Loucy (cell line): ENCODE data around the gene ADTRP.

Experiments used
- H2AFZ ChIP-seq: fragments of 200-600 bp; sonication (generic); 2 replicates; pipeline ENCODE4 v1.6.0; 2016; ENCODE audit warnings: antibody characterized with exemption, mild to moderate bottlenecking, low read length, moderate library complexity
- H3F3A ChIP-seq: fragments of 200-600 bp; 2 replicates; pipeline ENCODE4 v1.6.0; 2016; ENCODE audit warnings: antibody characterized with exemption, low read depth, mild to moderate bottlenecking
- H3K27me3 ChIP-seq: fragments of 200-600 bp; sonication (generic); 2 replicates; pipeline ENCODE4 v1.6.1; 2014; ENCODE audit warnings: low read length, mild to moderate bottlenecking; ENCODE audit not compliant: insufficient read depth, poor library complexity, severe bottlenecking
- H3K36me3 ChIP-seq: fragments of 200-600 bp; sonication (generic); 2 replicates; pipeline ENCODE4 v1.6.1; 2016; ENCODE audit warnings: low read length; ENCODE audit not compliant: insufficient read depth
- H3K4me1 ChIP-seq: fragments of 200-600 bp; sonication (generic); 2 replicates; pipeline ENCODE4 v1.5.1; 2014; ENCODE audit warnings: low read length, mild to moderate bottlenecking; ENCODE audit not compliant: insufficient read depth, poor library complexity, severe bottlenecking
- H3K4me2 ChIP-seq: fragments of 200-600 bp; sonication (generic); 2 replicates; pipeline ENCODE4 v1.6.0; 2014; ENCODE audit warnings: antibody characterized with exemption, low read length, low read depth, mild to moderate bottlenecking; ENCODE audit not compliant: poor library complexity, severe bottlenecking
- H3K4me3 ChIP-seq: fragments of 200-600 bp; sonication (generic); 2 replicates; pipeline ENCODE4 v1.5.1; 2014; ENCODE audit warnings: low read length, mild to moderate bottlenecking, mixed read lengths; ENCODE audit not compliant: poor library complexity, severe bottlenecking
- H3K79me2 ChIP-seq: fragments of 200-600 bp; sonication (generic); 2 replicates; pipeline ENCODE4 v1.6.1; 2014; ENCODE audit warnings: low read length; ENCODE audit not compliant: insufficient read depth
- H3K9ac ChIP-seq: fragments of 200-600 bp; sonication (generic); 2 replicates; pipeline ENCODE4 v1.6.0; 2014; ENCODE audit warnings: mild to moderate bottlenecking, low read depth, low read length, moderate library complexity; ENCODE audit not compliant: poor library complexity, severe bottlenecking
- H3K9me2 ChIP-seq: fragments of 200-600 bp; sonication (generic); replicated peaks from 2 replicates; pipeline ENCODE4 v1.6.1; 2016; ENCODE audit warnings: low read depth, low read length, mixed read lengths
- H3K9me3 ChIP-seq: fragments of 200-600 bp; sonication (generic); 2 replicates; pipeline ENCODE4 v1.6.1; 2014; ENCODE audit warnings: mild to moderate bottlenecking, antibody characterized with exemption, low read length, low read depth; ENCODE audit not compliant: insufficient read depth
- H4K20me1 ChIP-seq: fragments of 200-600 bp; sonication (generic); 2 replicates; pipeline ENCODE4 v1.6.0; 2014; ENCODE audit warnings: antibody characterized with exemption, low read length, mild to moderate bottlenecking; ENCODE audit not compliant: insufficient read depth, poor library complexity, severe bottlenecking
- CTCF ChIP-seq: fragments of 200-600 bp; sonication (generic); conservative IDR thresholded peaks from 2 replicates; pipeline ENCODE4 v1.5.1; 2014; ENCODE audit warnings: mild to moderate bottlenecking, antibody characterized with exemption, low read length
- EZH2phosphoT487 ChIP-seq: fragments of 200-600 bp; IDR thresholded peaks from 2 replicates; pipeline ENCODE4 v1.6.1; 2018; ENCODE audit warnings: antibody characterized with exemption, mild to moderate bottlenecking, moderate library complexity, borderline replicate concordance

Gene ADTRP

DNA sequence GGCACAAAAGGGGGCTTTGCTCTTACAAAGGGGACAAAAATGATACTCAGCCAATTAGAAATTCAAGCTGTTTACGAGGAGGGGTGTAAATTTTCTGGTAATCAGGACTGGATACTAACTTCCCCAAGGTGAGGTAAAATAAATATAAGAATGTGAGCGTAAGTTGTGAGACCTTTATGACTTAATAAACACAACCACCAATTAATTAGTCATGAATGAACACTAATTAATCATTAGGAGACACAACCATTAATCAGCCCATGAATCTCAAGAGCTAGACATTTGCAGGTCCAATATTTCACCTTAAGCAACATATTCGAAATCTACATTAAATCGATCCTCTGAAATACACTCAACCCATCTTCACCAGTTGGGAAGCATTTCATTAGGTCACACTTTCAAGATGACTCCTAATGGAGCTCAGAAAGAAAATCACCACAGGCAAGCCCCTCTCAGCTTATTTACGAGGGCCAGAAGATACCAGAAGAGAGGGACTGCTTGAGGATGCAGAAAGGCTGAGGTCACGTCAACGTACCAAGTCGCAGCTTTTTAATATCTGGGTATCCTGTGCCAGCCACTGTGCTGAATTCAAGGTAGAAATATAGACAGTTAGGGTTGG, 2.7 kb downstream of the ADTRP start:
- Histone ChIP-seq H3K27me3 (no peaks in the 10 kb centered on the region), H3K36me3 (no peaks in the 10 kb centered on the region), H3K9me3 (no peaks in the 10 kb centered on the region), H3K79me2 (no peaks in the 10 kb centered on the region), H3F3A (no peaks in the 10 kb centered on the region), H3K4me3 (no peak overlapping the region), H3K4me1 (peaks cover 7% of the 10 kb centered on the region), H3K9ac (no peak overlapping the region), H4K20me1 (no peaks in the 10 kb centered on the region), H3K9me2 (no peaks in the 10 kb centered on the region), H3K4me2 (no peak overlapping the region), H2AFZ (no peak overlapping the region)
- TF ChIP-seq EZH2phosphoT487, result no peak
- no peak for TF ChIP-seq CTCF

DNA sequence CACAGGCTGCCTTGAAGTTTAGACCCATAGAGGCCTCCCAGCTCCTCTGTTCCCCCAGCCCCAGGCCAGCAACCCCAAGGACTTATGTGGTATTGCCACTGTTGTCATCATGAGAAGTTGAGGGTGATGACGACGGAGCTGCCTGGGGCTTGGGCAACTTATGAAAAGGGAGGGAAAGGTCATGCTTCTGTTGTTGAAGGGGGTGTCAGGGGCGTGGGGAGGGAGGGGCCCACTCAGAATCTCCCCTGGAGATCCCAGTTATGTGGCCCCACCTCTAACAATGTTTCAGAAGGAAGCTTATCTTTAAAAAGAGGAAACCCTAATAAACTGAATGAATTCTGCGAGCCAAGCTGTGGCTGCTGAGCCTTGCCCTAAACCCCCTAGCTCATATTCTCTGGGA, 4.2 kb downstream of the ADTRP start:
- H3F3A ChIP-seq, result no peaks in the 10 kb centered on the region
- H3K27me3 ChIP-seq, result no peaks in the 10 kb centered on the region
- no peaks in the 10 kb centered on the region for H4K20me1 ChIP-seq

DNA sequence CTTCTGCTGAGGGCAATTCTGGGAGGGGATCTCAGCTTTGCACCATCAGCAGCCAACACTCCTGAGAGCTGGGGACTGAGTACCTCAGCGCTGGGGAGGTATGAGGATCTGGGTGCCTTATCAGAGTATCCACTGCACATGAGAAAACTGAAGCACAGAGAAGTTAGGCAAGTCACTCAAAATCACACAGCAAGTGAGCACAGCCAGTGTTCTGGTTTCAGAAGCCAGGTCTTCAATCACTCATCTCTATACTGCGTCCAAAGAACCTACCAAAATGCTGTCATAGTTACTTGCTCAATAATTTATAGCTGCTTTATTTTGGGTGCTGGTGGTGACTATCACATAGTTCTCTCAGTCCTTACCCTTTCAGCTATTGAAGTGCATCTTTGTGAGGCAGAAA, 5.0 kb downstream of the ADTRP start:
- H3K9me3 ChIP-seq, result no peaks in the 10 kb centered on the region
- H2AFZ ChIP-seq, result no peak overlapping the region
- no peak overlapping the region for H3K9ac ChIP-seq
- no peak overlapping the region for H3K4me3 ChIP-seq
- no peak overlapping the region for H3K4me2 ChIP-seq
- peaks cover 8% of the 10 kb centered on the region for H3K4me1 ChIP-seq
- H3K27me3 ChIP-seq, result no peaks in the 10 kb centered on the region
- no peaks in the 10 kb centered on the region for H3K9me2 ChIP-seq
- no peaks in the 10 kb centered on the region for H4K20me1 ChIP-seq
- no peaks in the 10 kb centered on the region for H3K36me3 ChIP-seq
- H3F3A ChIP-seq, result no peaks in the 10 kb centered on the region
- no peaks in the 10 kb centered on the region for H3K79me2 ChIP-seq
- TF ChIP-seq CTCF, result no peak
- TF ChIP-seq EZH2phosphoT487, result no peak

More for the DNA sequence above, 4.2 kb downstream of the ADTRP start:
- Histone ChIP-seq H3K9me2 (no peaks in the 10 kb centered on the region), H3K4me3 (no peak overlapping the region), H3K36me3 (no peaks in the 10 kb centered on the region), H3K4me1 (peaks cover 11% of the 10 kb centered on the region), H2AFZ (no peak overlapping the region), H3K4me2 (no peak overlapping the region), H3K9ac (no peak overlapping the region), H3K79me2 (no peaks in the 10 kb centered on the region), H3K9me3 (no peaks in the 10 kb centered on the region)
- no peak for TF ChIP-seq CTCF
- no peak for TF ChIP-seq EZH2phosphoT487
